Endothelial cell of umbilical vein (primary cell): ENCODE results near the gene PPP2R2C. TPM values are rescaled to one million over a fixed set of nuclear protein-coding genes. Genes with fewer than 3 reads are reported as not detected.

Experiments
- BruUV-seq: library from RNA; stranded (reverse); fragments of 400-500 nt; replicated peaks from 2 replicates; lab custom pipeline; 2021; lab: Mats Ljungman, UMichigan
- CTCF ChIA-PET: fragments of 300-600, 350-600 bp; sonication (Branson Sonifier 250); formaldehyde crosslinking; loops from one replicate; lab custom pipeline; 2021; ENCODE audit warnings: antibody characterized with exemption, inconsistent platforms; lab: Charles Lee
- POLR2A ChIA-PET: fragments of 300-600, 350-600 bp; sonication (Branson Sonifier 250); formaldehyde crosslinking; loops from one replicate; lab custom pipeline; 2021; ENCODE audit warnings: antibody characterized with exemption, inconsistent platforms; lab: Charles Lee
- DNase-seq: peaks from one replicate; pipeline ENCODE4 v3.0.0-alpha.2; 2011; ENCODE audit warnings: low read depth, low spot score
- FAIRE-seq: peaks from 2 replicates; lab custom pipeline; 2011; peaks lifted over from hg19 to GRCh38; lab: Jason Lieb, UNC
- H2AFZ ChIP-seq: 2 replicates; pipeline ENCODE4 v1.6.0; 2012; ENCODE audit warnings: low read depth, low read length, control low read depth, inconsistent platforms
- H3K27ac ChIP-seq: 2 replicates; pipeline ENCODE4 v1.5.1; 2011; ENCODE audit warnings: low read depth, mild to moderate bottlenecking, control low read depth, low read length, moderate library complexity; ENCODE audit not compliant: insufficient read depth
- H3K27me3 ChIP-seq, 2 experiments: 2 replicates each; pipeline versions ENCODE4 v1.6.0 to v1.6.1; 2011; ENCODE audit warnings: low read length in 2 of 2, mixed read lengths in 1 of 2; ENCODE audit not compliant: control insufficient read depth in 2 of 2, insufficient read depth in 2 of 2
- H3K36me3 ChIP-seq, 2 experiments: 2 replicates in 1 of 2; 3 replicates in 1 of 2; pipeline ENCODE4 v1.5.1; 2011; ENCODE audit warnings: low read length in 2 of 2, mild to moderate bottlenecking in 1 of 2, moderate library complexity in 1 of 2; ENCODE audit not compliant: control insufficient read depth in 2 of 2, insufficient read depth in 2 of 2; ENCODE audit errors: extremely low read depth in 1 of 2
- H3K4me1 ChIP-seq: 3 replicates; pipeline ENCODE4 v1.5.1; 2011; ENCODE audit warnings: mild to moderate bottlenecking, low read length; ENCODE audit not compliant: control insufficient read depth, insufficient read depth; ENCODE audit errors: extremely low read depth
- H3K4me2 ChIP-seq: 2 replicates; pipeline ENCODE4 v1.6.1; 2011; ENCODE audit warnings: low read length, control low read depth, mixed read lengths; ENCODE audit not compliant: insufficient read depth
- H3K4me3 ChIP-seq, 3 experiments: fragments of 200-600 bp in 1 of 3; sonication (generic), shearing (Covaris generic) in 1 of 3; replicated peaks in 1 of 3; 2 replicates each; pipeline ENCODE4 v1.5.1; 2011 to 2016; ENCODE audit warnings: control low read depth in 3 of 3, low read length in 3 of 3, mild to moderate bottlenecking in 2 of 3, inconsistent platforms in 1 of 3, low read depth in 1 of 3, moderate library complexity in 1 of 3; ENCODE audit not compliant: insufficient read depth in 1 of 3
- H3K79me2 ChIP-seq: 2 replicates; pipeline ENCODE4 v1.6.0; 2012; ENCODE audit warnings: low read length, inconsistent platforms; ENCODE audit not compliant: control insufficient read depth, insufficient read depth
- H3K9ac ChIP-seq: replicated peaks from 2 replicates; pipeline ENCODE3; 2011; ENCODE audit warnings: low read length, control low read depth; ENCODE audit not compliant: insufficient read depth; ENCODE audit errors: extremely low read depth
- H3K9me1 ChIP-seq: replicated peaks from 3 replicates; pipeline ENCODE4 v1.6.0; 2011; ENCODE audit warnings: mild to moderate bottlenecking, low read length; ENCODE audit not compliant: control insufficient read depth, insufficient read depth; ENCODE audit errors: extremely low read depth
- H3K9me3 ChIP-seq: replicated peaks from 2 replicates; pipeline ENCODE4 v1.5.1; 2012; ENCODE audit warnings: low read length, inconsistent platforms; ENCODE audit not compliant: control insufficient read depth, insufficient read depth
- H4K20me1 ChIP-seq: replicated peaks from 2 replicates; pipeline ENCODE3; 2011; ENCODE audit warnings: mild to moderate bottlenecking, low read length; ENCODE audit not compliant: control insufficient read depth, insufficient read depth; ENCODE audit errors: extremely low read depth
- EZH2 ChIP-seq: IDR thresholded peaks from 2 replicates; pipeline ENCODE4 v1.6.1; 2012; ENCODE audit warnings: borderline replicate concordance, low read depth, mild to moderate bottlenecking, moderate library complexity, low read length, inconsistent platforms; ENCODE audit not compliant: severe bottlenecking
- FOS ChIP-seq: IDR thresholded peaks from 2 replicates; pipeline ENCODE4 v1.6.1; 2011; ENCODE audit warnings: mild to moderate bottlenecking, low read length, moderate library complexity, borderline replicate concordance; ENCODE audit not compliant: insufficient read depth
- GATA2 ChIP-seq: IDR thresholded peaks from 2 replicates; pipeline ENCODE4 v1.7.0; 2011; ENCODE audit warnings: low read depth, mild to moderate bottlenecking, moderate library complexity, mixed read lengths, low read length; ENCODE audit not compliant: insufficient read length, insufficient read depth
- JUN ChIP-seq: IDR thresholded peaks from 2 replicates; pipeline ENCODE4 v1.6.1; 2011; ENCODE audit warnings: borderline replicate concordance, low read depth; ENCODE audit not compliant: insufficient read length, insufficient read depth
- MYC ChIP-seq: IDR thresholded peaks from one replicate; pipeline ENCODE4 v1.6.1; 2011; ENCODE audit warnings: mild to moderate bottlenecking, low read depth, low read length
- POLR2A ChIP-seq: IDR thresholded peaks from 2 replicates; pipeline ENCODE4 v1.6.1; 2012; ENCODE audit warnings: low read depth, mild to moderate bottlenecking, control low read depth, low read length
- POLR2AphosphoS5 ChIP-seq: IDR thresholded peaks from 2 replicates; pipeline ENCODE4 v1.6.1; 2012; ENCODE audit warnings: low read depth, mild to moderate bottlenecking, control low read depth, low read length, moderate library complexity; ENCODE audit not compliant: insufficient read depth
- dilution Hi-C: fragments of 300-500 bp; cut with MboI; formaldehyde crosslinking; loops from one replicate; pipeline ENCODE4 v1.15.0; 2019; ENCODE audit warnings: low sequenced_read_pairs; ENCODE audit not compliant: extremely low pct_ligation_motif_present
- intact Hi-C: fragments of 100-400 bp; cut with micrococcal nuclease; formaldehyde crosslinking; loops from one replicate; pipeline ENCODE4 v1.10.0; 2022
- polyA plus RNA-seq, 4 experiments: library from polyadenylated mRNA; depleted of rRNA in 3 of 4; stranded (reverse) in 3 of 4; unstranded in 1 of 4; fragments of >200 nt; gene quantifications; 2 replicates each; pipeline versions ENCODE4 v1.2.1 to v1.2.3, GENCODE V29; 2011 to 2012; ENCODE audit warnings: missing spikeins in 1 of 4
- total RNA-seq: library from RNA; stranded (reverse); gene quantifications from 2 replicates; pipeline ENCODE4 v1.2.3, GENCODE V29; 2021
- TF ChIP-seq, protein P1 (sequence below): IDR thresholded peaks from 2 replicates; pipeline ENCODE4 v1.6.1; 2011; ENCODE audit not compliant: insufficient read depth, insufficient read length
- TF ChIP-seq, protein P2 (sequence below), 2 donors: IDR thresholded peaks; 1 replicate in 1 of 2; 2 replicates in 1 of 2; pipeline ENCODE4 v1.5.1; 2011; ENCODE audit warnings: low read length in 2 of 2, mild to moderate bottlenecking in 2 of 2, moderate library complexity in 2 of 2, control low read depth in 1 of 2, inconsistent platforms in 1 of 2, low read depth in 1 of 2; ENCODE audit not compliant: insufficient read depth in 1 of 2; ENCODE audit errors: extremely low read depth in 1 of 2

The PPP2R2C gene
- total and polyA plus RNA-seq, 2 donors (not counting 3 experiments of a cell fraction or from before 2014, with no cell fraction given) = 0.03 to 0.09 TPM

DNA sequence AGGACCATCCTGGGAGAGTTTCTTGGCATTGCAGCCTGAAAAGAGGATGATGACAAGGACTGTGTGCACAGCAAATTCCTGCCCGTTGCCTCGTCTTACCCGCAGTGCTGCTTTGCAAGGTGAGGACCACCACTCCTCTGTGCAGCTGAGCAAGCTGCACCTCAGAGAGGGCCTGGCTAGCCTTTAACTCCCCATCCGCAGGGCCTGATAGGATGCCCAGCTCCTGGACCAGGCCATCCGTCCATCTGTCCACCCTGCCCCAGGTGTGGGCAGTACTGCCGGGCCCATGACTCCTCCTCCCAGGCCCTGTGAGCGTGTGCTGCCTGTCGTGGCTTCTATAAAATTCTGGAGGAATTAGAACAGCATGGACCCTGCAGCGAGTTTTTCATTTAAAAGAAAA lies 43.9 kb upstream of the PPP2R2C start:
- no peak for FAIRE-seq
- POLR2A ChIA-PET = no interaction called here
- TF ChIP-seq POLR2A = no peak

DNA sequence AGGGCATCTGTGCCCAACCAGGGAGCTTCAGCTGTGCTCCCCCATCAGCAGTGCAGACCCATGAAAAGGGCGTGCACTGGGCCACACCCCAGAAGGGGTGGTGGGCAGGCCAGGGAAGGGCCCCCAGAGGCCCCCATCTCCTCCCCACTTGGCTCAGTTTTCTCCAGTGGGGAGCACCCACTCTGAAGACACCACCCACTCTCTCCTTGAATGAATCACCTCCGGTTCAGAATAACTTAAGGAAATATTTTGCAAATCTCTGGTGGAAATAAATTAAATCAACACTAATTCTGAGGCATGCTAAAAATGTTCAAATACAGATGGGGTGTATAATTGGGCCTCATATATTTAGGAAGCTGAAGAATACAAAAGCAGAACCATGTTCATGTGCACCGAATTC lies 41.3 kb upstream of the PPP2R2C start:
- FAIRE-seq = no peak
- H3K9ac ChIP-seq = no peak overlapping the region
- no TSS peak for BruUV-seq
- no peaks in the 10 kb centered on the region for H3K9me1 ChIP-seq
- ChIA-PET POLR2A (no interaction called here), CTCF (interaction anchor here (1.1 kb wide), 1 partner anchor 33 kb away, joined by 3 read pairs; no protein-coding TSS in a partner anchor)
- DNase-seq = no peak
- no peaks in the 10 kb centered on the region for H3K27me3 ChIP-seq
- TF ChIP-seq POLR2AphosphoS5 (no peak), FOS (no peak), GATA2 (no peak), JUN (no peak), POLR2A (no peak), MYC (no peak), EZH2 (no peak)
- TF ChIP-seq, protein P1, sequence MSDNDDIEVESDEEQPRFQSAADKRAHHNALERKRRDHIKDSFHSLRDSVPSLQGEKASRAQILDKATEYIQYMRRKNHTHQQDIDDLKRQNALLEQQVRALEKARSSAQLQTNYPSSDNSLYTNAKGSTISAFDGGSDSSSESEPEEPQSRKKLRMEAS = no peak
- TF ChIP-seq, protein P2, sequence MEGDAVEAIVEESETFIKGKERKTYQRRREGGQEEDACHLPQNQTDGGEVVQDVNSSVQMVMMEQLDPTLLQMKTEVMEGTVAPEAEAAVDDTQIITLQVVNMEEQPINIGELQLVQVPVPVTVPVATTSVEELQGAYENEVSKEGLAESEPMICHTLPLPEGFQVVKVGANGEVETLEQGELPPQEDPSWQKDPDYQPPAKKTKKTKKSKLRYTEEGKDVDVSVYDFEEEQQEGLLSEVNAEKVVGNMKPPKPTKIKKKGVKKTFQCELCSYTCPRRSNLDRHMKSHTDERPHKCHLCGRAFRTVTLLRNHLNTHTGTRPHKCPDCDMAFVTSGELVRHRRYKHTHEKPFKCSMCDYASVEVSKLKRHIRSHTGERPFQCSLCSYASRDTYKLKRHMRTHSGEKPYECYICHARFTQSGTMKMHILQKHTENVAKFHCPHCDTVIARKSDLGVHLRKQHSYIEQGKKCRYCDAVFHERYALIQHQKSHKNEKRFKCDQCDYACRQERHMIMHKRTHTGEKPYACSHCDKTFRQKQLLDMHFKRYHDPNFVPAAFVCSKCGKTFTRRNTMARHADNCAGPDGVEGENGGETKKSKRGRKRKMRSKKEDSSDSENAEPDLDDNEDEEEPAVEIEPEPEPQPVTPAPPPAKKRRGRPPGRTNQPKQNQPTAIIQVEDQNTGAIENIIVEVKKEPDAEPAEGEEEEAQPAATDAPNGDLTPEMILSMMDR (IDR thresholded peaks at IDR 0.05; ENCODE audit: extremely low read depth in 1 of 2, insufficient read depth in 1 of 2, low read depth in 1 of 2, low read length in 2 of 2) = no peak
- no peak overlapping the region for H3K4me3 ChIP-seq
- H2AFZ ChIP-seq = no peak overlapping the region
- H3K4me1 ChIP-seq = no peaks in the 10 kb centered on the region
- dilution Hi-C loops = no loop called here
- no peaks in the 10 kb centered on the region for H3K36me3 ChIP-seq
- H3K27ac ChIP-seq = no peak overlapping the region
- no peaks in the 10 kb centered on the region for H3K79me2 ChIP-seq
- no peaks in the 10 kb centered on the region for H3K9me3 ChIP-seq
- no peak overlapping the region for H3K4me2 ChIP-seq
- no peaks in the 10 kb centered on the region for H4K20me1 ChIP-seq
- intact Hi-C loops = no loop called here

More for the DNA sequence above, 43.9 kb upstream of the PPP2R2C start:
- H2AFZ ChIP-seq = no peak overlapping the region
- no peaks in the 10 kb centered on the region for H4K20me1 ChIP-seq
- BruUV-seq = no TSS peak
- no peaks in the 10 kb centered on the region for H3K4me1 ChIP-seq
- no peak for DNase-seq
- dilution Hi-C loops (no loop called here), intact Hi-C loops (no loop called here)
- CTCF ChIA-PET = no interaction called here
- no peaks in the 10 kb centered on the region for H3K36me3 ChIP-seq
- no peak overlapping the region for H3K27ac ChIP-seq
- no peak overlapping the region for H3K9ac ChIP-seq
- no peak overlapping the region for H3K4me2 ChIP-seq
- no peaks in the 10 kb centered on the region for H3K27me3 ChIP-seq
- no peaks in the 10 kb centered on the region for H3K9me3 ChIP-seq
- no peak overlapping the region for H3K4me3 ChIP-seq
- no peaks in the 10 kb centered on the region for H3K79me2 ChIP-seq
- no peaks in the 10 kb centered on the region for H3K9me1 ChIP-seq
